SK-N-MC (cell line): Measurements from ENCODE around the gene GNG12.

ENCODE experiments used
- EZH2 ChIP-seq: fragments of 200-600 bp; sonication (generic); IDR thresholded peaks from one replicate; pipeline ENCODE4 v1.6.1; 2017; ENCODE audit warnings: antibody characterized with exemption
- POLR2AphosphoS5 ChIP-seq: IDR thresholded peaks from 2 replicates; pipeline ENCODE4 v1.6.1; 2012; ENCODE audit warnings: mild to moderate bottlenecking, low read depth, low read length, borderline replicate concordance

DNA sequence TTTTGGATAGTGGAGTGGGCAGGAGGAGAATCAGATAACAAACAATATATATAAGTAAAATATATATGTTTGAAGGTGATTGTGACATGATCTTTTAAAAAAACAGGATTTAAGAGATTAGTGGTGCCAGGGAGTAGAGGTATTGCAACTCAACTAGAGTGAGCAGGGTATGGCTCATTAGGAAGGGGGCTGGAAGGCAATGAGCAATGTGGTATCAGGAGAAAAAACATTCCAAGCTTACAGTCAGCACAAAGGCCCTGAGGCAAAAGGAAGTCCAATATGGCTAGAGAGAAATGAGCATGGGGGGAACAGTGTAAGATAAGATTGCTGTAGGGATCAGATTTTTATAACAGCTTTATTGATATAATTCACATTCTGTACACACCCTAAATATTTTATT lies 153.6 kb downstream of the GNG12 start:
- no peak for TF ChIP-seq EZH2
- TF ChIP-seq POLR2AphosphoS5, result no peak
